Epithelial cell of esophagus (primary cell): ENCODE measurements around the gene NOMO2.
"Not testable (repeated sequence)": the region's sequence is repeated elsewhere in the genome, so short reads cannot be mapped to it uniquely, and the experiment has no call there.

ENCODE experiments used
- DNase-seq: peaks from one replicate; pipeline ENCODE4 v3.0.0; 2010; ENCODE audit warnings: low read depth
- H3K4me3 ChIP-seq: 2 replicates; pipeline ENCODE4 v1.5.1; 2011; ENCODE audit warnings: mild to moderate bottlenecking, low read length, control low read depth
- CTCF ChIP-seq: IDR thresholded peaks from 2 replicates; pipeline ENCODE4 v1.5.1; 2011; ENCODE audit warnings: low read depth, mild to moderate bottlenecking, low read length, control low read depth, inconsistent platforms; ENCODE audit not compliant: insufficient read depth; ENCODE audit errors: missing control alignments

Gene NOMO2

GRCh38 chr16:18582902-18583301 is 21.0 kb upstream of the NOMO2 start:
- no peak for TF ChIP-seq CTCF
- H3K4me3 ChIP-seq, result no peak overlapping the region
- no peak for DNase-seq

- H3K4me3 ChIP-seq, DNase-seq: not testable (repeated sequence)
Observed at GRCh38 chr16:18580396-18580795, 18.5 kb upstream of the NOMO2 start.

GRCh38 chr16:18579261-18579660 is 17.4 kb upstream of the NOMO2 start:
- H3K4me3 ChIP-seq, DNase-seq: not testable (repeated sequence)

GRCh38 chr16:18577942-18578341 is 16.0 kb upstream of the NOMO2 start:
- H3K4me3 ChIP-seq, DNase-seq: not testable (repeated sequence)

GRCh38 chr16:18575945-18576344 is 14.0 kb upstream of the NOMO2 start:
- not testable (repeated sequence) for DNase-seq

GRCh38 chr16:18575298-18575917 is 13.5 kb upstream of the NOMO2 start:
- H3K4me3 ChIP-seq, DNase-seq: not testable (repeated sequence)

More at GRCh38 chr16:18575945-18576344, 14.0 kb upstream of the NOMO2 start:
- not testable (repeated sequence) for H3K4me3 ChIP-seq

GRCh38 chr16:18573887-18574286 is 12.0 kb upstream of the NOMO2 start:
- DNase-seq, H3K4me3 ChIP-seq: not testable (repeated sequence)

- not testable (repeated sequence) for H3K4me3 ChIP-seq, DNase-seq
Observed at GRCh38 chr16:18572973-18573372, 11.1 kb upstream of the NOMO2 start.

- H3K4me3 ChIP-seq, DNase-seq: not testable (repeated sequence)
Observed at GRCh38 chr16:18571307-18571850, 9.5 kb upstream of the NOMO2 start.

GRCh38 chr16:18570529-18571306 is 8.8 kb upstream of the NOMO2 start:
- not testable (repeated sequence) for H3K4me3 ChIP-seq, DNase-seq

GRCh38 chr16:18560416-18561220 is 1.3 kb downstream of the NOMO2 start:
- H3K4me3 ChIP-seq, result peak overlapping the region; percentile 46
- DNase-seq, result not testable (repeated sequence)

- not testable (repeated sequence) for DNase-seq, H3K4me3 ChIP-seq
Observed at GRCh38 chr16:18553671-18554070, 8.2 kb downstream of the NOMO2 start.

GRCh38 chr16:18547382-18547781 is 14.5 kb downstream of the NOMO2 start:
- DNase-seq, H3K4me3 ChIP-seq: not testable (repeated sequence)

GRCh38 chr16:18546853-18547252 is 15.0 kb downstream of the NOMO2 start:
- not testable (repeated sequence) for DNase-seq, H3K4me3 ChIP-seq

- not testable (repeated sequence) for H3K4me3 ChIP-seq, DNase-seq
Observed at GRCh38 chr16:18544232-18545081, 17.4 kb downstream of the NOMO2 start.

- DNase-seq, H3K4me3 ChIP-seq: not testable (repeated sequence)
Observed at GRCh38 chr16:18541912-18542311, 20.0 kb downstream of the NOMO2 start.
